C4-2B (cell line): Measurements from ENCODE around the gene GP9.

Source experiments
- CTCF ChIP-seq: fragments of 450-650 bp; conservative IDR thresholded peaks from 2 replicates; pipeline ENCODE4 v1.5.1; 2017; ENCODE audit warnings: mild to moderate bottlenecking
- ZFX ChIP-seq: fragments of 450-650 bp; IDR thresholded peaks from 2 replicates; pipeline ENCODE4 v1.6.1; 2017

GRCh38 chr3:129095285-129095684, 34.7 kb downstream of the GP9 start:
- TF ChIP-seq CTCF (no peak), ZFX (no peak)
